ENCODE data around the gene ZNF496.
"Not testable (repeated sequence)": the region's sequence is repeated elsewhere in the genome, so short reads cannot be mapped to it uniquely, and the experiment has no call there.

ZNF496 gene

DNA sequence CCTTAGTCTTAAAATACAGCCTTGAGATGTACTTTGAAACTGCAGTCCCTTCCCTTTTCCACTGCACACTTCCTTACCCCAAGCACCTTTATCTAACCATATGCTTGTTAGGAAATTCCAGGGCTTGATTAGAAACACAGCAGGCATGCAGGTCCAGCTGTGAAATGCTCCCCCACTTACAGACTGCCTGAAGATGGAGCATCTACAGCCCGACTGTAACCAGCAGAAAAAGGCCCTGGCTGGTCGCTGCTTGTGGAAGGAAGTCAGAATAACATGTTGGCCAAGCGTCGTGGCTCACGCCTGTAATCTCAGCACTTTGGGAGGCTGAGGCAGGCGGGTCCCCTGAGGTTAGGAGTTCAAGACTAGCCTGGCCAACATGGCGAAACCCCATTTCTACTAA is 38.6 kb downstream of the ZNF496 start:
- no peak for DNase-seq (ENCODE audit: low read depth)

DNA sequence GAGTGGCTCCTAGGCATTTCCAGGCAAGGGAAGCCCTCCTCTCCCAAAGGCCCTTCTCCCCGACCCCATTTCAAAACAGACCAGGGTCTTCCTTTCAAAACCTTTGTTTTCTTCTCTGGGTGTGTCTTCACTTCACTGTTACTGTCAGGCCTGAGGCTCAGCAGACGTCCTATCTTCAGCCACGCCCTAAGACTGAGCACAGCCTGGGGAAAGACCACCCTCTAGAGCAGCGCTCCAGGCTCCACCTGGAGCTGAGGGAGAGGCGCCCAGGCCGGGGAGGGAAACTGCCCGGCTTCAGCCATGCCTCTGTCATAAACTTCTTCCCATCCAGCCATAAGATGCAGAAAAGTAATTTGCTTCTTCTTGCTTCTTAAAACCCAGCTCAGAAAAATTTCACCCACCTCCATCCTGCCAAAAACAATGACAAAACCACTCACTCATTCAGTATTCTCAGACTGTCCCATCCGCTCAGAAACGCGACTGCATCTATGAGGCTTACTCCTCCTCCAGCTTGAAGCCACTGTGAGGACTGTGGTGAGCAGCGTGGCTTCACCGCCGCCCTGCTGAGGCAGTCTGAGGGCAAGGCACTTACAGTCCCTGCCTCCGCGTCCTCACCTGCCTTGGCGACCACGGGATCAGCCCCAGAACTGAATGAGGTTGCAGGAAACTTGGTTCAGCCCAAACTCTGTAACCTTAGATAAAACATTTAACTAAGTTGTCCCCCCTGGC is 39.7 kb downstream of the ZNF496 start:
- DNase-seq (ENCODE audit: low read depth) = no peak

DNA sequence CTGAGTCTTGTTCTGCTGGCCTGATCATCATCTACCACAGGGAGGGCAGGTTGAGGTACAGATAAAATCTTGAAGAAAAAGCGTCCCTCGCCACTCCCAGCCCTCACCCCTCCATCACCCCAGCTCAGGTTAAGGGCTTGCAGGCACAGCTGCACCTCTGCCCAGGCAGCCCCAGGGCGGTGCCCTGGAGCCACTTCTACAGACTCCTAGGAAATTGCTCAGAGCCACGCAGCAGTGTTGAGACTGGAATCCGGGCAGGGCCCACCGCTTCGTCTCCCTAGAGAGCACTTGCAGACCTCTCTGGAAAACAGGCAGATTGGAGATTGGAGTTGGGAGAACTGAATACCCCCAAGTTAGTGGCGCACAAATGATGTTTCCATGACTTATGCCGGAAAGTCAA is 40.5 kb downstream of the ZNF496 start:
- DNase-seq (ENCODE audit: low read depth) = no peak

DNA sequence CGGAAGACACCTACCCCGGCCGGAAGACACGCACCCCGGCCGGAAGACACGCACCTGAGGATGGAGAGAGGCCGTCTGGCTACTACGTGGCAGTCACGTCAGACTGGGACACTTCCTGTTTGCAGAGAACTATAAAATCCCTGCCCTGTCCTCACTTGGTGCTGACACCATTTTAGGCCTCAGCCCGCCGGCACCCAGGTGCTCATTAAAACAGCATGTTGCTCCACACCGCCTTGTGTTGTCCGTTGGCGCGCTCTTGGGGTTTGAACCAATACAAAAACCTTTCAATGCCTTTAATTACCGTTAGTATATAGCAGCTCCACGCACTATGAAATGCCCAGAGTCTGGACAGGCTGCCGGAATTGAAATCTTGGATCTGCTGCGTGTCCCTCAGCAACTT is 41.1 kb downstream of the ZNF496 start:
- DNase-seq (ENCODE audit: low read depth) = no peak

DNA sequence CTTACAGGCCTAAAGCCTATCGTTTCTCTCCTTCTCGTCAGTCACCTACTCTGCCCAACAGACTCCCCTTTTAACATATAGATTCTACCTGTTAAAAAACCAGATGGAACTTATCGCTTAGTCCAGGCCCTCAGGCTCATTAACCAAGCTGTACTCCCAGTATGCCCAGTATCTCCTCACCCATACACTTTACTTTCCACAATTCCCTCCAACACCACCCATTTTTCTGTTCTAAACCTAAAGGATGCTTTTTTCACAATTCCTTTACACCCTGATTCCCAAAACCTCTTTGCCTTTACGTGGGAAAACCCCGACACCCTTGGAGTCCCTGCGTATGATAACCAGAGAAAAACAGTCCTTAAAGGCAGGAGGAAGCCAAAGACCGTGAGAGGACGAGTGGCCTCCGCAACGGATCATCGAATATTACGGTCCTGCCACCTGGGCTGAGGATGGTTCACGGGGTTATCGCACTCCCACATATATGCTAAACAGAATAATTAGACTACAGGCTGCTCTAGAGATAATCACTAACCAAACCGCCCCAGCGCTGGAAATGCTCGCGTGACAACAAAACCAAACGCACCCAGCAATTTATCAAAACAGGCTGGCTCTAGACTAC is 42.3 kb downstream of the ZNF496 start:
- DNase-seq (ENCODE audit: low read depth) = not testable (repeated sequence)

DNA sequence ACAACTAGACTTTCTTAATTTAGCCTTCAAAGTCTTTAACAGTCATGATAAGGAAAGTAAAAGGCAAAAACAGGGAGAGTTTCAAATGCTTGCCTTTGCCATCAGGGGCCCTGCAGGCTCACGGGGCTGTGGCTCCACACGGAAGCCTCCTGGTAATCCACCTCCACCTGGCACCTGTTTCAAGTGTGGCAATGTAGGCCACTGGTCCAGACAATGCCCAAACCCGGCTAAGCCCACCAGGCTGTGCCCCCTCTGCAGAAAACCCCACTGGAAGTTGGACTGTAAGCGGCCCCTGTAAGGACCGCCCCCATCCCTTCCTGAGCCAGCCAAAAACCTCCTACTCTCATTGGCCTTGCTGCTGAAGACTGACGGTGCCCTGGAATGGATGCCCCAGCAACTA is 43.3 kb downstream of the ZNF496 start:
- DNase-seq (ENCODE audit: low read depth) = no peak

DNA sequence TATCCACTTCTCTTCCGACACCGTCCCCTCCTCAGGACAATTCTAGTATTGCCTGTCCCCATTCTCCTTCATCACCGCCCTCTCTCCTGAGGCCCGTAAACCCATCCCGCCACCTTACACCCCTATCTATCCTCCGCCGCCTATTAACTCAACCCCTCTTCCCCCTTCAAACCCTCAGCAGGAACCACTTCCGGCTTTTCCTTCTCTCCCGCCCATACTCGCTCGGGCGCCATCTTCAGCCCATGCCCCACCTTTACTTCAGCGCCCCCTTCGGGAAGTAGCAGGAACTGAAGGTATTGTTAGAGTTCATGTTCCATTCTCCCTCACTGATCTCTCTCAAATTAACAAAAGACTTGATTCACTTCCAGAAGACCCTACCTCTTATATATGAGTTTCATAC is 44.2 kb downstream of the ZNF496 start:
- no peak for DNase-seq (ENCODE audit: low read depth)

DNA sequence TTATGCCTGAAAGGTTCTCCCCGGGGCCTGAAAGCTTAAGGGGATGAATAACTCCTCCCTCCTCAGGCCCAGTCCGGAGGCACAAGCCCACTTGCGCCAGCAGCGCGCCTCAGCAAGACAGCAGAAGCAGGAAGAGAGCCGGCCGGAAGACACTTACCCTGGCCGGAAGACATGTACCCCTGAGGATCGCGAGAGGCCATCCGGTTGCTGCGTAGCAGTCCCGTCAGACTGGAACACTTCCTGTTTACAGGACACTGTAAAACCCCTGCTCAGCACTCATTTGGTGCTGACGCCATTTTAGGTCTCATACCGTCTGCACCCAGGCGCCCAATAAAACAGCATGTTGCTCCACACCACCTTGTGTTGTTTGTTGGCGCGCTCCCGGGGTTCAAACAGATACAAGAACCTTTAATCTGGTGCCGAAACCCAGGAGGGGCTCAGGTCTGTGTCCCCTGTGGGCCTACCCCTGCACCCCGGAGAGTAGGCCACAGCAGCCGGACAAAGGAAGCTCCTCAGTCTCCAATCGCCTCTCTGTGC is 45.5 kb downstream of the ZNF496 start:
- DNase-seq (ENCODE audit: low read depth) = no peak

DNA sequence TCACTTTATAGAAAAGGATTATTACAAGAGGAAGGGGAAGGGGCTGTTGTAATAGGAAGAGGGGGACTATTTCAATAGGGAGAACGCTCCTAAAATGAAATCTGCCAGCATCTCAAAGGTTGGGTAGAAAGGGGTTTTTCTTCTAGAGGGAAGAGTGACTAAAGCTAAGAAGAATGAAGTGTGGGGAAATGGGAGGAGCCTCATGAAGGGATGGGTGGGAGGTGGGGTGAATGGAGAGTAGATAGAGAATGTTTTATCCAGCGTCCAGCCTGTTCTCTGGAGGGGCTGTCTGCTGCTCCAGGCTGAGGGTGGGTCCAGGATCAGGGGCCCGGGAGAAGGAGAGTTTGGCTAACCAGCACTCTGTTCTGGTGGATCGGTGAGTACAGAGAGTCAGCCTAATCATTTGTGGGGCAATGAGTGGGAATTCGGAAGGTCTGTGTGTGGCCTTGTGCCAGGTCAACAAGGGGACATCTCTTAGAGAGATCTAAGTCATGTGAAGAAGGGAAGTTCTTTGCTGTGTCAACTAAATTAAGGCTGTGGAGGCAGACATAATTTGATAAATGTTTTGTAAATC is 50.6 kb downstream of the ZNF496 start:
- no peak for DNase-seq (ENCODE audit: low read depth)

DNA sequence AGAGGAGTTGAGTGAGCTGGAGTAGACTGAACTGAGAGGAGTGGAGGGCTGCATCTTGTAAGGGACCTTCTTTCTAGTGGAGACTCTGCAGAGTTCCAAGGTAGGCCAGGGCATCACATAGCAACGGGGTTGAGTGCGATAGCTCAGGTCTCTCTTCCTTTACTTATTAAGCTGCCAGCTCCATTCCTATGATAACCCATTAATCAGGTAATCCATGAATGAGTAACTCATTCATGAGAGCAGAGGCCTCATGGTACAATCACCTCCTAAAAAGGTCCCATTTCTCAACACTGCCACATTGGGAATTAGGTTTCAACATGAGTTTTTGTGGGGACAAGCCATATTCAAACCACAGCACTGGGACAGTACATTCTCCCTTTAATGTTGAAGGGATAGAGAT is 54.5 kb downstream of the ZNF496 start:
- DNase-seq (ENCODE audit: low read depth) = no peak

DNA sequence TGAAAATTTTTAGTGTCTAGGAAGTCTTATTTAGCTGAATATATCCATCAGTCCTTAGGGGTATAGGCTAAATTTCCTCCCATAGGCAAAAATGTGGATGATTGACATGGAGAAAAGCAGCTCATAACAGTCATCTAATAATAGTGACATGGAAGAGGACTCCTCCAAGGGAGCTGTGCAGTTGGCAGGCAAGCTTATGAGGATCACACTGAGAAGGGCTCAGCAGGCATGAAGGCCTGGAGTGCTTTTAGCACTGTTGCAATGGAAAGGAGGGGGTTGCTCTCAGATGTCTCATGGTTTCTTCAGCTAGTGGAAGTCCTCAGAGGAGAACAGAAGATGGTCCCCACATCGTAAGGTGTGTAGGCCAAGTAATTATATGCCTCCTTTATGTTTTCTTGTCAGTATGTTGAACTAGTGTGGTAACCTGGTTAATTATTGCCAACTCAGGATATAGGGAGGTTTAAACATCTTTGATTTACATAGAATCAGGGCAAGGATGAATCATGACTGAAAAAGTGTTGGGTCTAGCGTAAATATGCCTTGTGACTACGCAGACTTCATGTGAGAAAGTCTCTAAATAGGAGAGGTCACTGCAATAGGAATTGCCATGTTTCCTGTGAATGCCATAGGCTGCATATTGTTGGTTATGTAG is 56.9 kb downstream of the ZNF496 start:
- DNase-seq (ENCODE audit: low read depth) = no peak

DNA sequence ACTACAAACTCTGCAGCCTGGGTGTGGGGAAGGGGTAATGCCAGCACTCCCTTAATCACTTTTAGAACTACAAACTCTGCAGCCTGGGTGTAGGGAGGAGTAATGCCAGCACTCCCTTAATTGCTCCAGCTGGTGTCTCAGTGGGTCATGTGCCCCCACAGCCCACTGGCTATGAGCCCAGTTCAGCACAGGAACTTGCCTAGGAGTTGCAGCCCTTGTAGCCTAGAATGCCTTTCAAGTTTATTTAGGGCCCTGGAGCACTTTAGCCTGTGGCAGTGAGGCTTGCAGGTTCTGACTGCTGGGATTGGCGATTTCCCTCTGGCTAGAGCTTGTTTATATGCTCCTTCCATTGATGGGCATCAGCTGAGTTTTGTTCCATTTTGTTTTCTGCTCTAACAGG is 58.7 kb downstream of the ZNF496 start:
- no peak for DNase-seq (ENCODE audit: low read depth)

DNA sequence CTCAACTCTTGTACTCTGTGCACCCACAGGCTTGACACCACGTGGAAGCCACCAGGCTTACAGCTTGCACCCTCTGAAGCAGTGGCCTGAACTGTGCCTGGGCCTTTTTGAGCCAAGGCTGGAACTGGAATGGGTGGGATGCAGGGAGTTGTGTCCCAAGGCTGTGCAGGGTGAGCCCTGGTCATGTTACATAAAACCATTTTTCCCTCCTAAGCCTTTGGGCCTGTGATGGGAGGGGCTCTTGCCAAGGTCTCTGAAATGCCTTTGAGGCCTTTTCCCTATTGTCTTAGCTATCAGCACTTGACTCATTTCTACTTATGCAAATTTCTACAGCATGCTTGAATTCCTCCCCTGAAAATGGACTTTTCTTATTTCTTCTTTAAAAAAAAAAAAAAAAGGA is 61.7 kb downstream of the ZNF496 start:
- DNase-seq (ENCODE audit: low read depth) = no peak

DNA sequence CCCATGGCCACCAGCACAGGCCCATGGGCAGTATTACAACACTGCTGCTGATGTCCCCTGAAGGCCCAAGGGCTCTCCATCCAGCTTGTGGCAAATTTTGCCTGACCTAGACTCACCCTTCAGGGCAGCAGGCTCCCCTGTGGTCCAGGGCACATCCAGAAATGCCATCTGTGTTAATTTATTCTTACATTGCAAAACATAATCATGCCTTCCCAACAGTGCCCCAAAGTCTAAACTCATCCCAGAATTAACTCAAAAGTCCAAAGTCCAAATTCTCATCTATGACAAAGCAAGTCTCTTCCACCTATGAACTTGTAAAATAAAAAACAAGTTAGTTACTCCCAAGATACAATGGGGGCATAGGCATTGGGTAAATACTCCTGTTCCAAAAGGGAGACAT is 62.5 kb downstream of the ZNF496 start:
- DNase-seq (ENCODE audit: low read depth) = no peak

DNA sequence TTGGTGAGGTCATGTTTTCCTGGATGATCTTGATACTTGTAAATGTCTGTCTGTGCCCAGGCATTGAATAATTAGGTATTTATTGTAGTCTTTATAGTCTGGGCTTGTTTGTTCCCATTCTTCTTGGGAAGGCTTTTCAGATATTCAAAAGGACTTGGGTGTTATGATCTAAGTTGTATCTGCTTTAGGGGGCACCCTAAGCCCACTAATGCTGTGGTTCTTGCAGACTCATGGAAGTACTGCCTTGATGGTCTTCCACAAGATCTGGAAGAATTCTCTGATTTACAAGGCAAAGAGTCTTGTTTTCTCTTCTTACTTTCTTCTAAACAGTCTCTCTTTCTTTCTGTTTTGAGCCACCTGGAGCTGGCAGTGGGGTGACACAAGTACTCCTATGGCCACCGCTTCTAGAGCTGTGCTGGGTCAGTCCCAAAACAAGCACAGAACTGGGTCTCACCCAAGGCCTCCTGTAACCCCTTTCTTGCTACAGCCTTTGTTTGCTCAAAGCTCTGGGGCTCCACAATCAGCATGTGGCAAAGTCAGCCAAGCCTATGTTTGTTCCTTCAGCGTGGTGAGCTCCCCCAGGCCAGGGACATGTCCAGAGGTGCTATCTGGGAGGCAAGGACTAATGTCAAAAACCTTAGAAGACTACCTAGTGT is 63.1 kb downstream of the ZNF496 start:
- DNase-seq (ENCODE audit: low read depth) = no peak

DNA sequence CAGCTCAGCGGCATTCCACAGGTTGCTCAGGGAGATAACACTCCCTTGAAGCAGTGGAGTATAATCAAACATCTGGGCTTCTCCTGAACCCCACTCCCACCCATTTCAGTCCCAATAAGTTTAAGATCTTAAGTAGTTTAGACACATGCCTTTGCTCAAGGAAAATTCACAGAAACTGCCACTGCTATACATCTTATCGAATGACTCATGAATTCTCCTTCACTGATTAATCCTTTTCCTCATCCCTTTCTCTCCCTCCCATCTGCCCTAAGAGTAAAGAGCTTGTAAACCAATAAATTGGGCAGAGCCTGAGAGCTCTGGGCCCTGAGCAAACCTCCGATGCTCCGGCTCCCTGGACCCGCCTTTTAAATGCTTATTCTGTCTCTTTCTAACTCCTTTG is 65.6 kb downstream of the ZNF496 start:
- DNase-seq (ENCODE audit: low read depth) = no peak

DNA sequence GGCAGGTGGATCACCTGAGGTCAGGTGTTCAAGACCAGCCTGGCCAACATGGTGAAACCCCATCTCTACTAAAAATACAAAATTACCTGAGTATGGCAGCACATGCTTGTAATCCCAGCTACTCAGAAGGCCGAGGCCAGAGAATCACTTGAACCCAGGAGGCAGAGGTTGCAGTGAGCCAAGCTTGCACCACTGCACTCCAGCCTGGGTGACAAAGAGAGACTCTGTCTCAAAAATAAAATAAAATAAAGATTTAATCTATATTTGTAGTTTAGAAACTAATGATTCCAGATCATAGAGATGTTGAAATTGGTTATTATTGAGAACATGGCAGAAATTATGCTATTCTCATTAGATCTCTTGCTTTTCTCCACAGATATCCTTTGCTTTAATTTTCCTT is 75.9 kb downstream of the ZNF496 start, which contains the start of gene VN1R5:
VN1R5 (plus strand) TSS at position 301 of the 400 bp plus-strand sequence.
- DNase-seq (ENCODE audit: low read depth) = not testable (repeated sequence)

DNA sequence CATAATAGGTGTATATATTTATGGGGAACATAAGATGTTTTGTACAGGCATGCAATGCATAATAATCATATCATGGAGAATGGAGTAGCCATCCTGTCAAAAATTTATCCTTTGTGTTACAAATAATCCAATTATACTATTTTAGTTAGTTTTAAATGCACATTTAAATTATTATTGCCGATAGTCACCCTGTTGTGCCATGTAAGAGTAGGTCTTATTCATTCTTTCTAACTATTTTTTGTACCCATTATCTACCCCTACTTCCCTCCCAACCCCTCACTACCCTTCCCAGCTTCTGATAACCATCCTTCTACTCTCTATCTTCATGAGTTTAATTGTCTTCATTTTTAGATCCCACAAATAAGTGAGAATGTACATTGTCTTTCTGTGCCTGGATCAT is 84.1 kb downstream of the ZNF496 start:
- no peak for DNase-seq (ENCODE audit: low read depth)

All from CMK (cell line).